ENCODE results near the gene PRELID1.

PRELID1 gene

DNA sequence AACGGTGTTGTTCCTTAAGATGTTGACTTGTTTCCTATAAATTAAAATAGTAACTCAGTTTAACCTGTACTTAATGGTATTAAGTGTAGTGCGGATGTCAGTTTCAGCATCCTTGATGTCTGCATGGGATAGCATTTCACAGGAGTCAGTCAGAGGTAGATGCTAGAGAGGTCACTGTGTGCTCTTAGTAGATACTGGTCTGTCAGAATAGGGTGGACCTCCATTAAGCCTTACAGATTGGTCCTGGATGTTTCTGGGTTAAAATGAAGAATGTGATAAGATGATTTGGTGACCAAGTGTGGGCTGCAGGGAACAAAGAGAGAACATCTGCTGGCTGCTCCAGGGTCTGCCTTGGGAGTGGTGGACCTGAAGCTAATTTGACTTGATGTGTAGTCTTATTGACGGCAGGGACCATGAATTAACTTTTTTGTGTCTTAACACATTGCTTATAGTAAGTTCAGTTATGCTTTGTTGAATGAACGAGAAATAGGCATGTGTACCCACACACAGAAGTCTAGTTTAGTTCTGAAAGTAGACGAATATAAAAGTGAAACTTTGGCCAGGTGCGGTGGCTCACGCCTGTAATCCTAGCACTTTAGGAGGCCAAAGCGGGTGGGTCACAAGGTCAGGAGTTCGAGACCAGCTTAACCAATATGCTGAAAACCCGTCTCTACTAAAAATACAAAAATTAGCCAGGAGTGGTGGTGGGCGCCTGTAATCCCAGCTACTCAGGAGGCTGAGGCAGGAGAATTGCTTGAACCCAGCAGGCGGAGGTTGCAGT, 12.6 kb upstream of the PRELID1 start:
- H3K4me3 ChIP-seq (ENCODE audit: low read length): peak overlapping the region; percentile 34; the same call in 1 of the 2 replicates
- TF ChIP-seq ZNF274 (IDR thresholded peaks at IDR 0.05; ENCODE audit: low read depth, low read length): no peak

DNA sequence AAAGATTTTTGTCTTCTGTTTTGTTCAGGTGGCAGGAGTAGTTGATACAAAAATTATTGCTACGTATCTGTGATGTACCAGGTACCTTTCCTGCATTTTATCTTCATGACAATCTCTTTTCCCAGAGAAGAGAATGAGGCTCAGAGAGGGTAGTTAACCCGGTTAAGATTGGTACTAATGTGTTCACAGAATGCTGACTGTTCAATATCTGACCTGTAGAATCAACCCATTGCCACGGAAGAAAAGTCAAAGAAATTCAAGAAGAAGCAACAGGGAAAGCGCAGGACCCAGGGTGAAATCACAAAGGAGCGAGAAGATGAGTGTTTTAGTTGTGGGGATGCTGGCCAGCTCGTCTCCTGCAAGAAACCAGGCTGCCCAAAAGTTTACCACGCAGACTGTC, 11.9 kb upstream of the PRELID1 start:
- no peak for TF ChIP-seq ZNF274 (IDR thresholded peaks at IDR 0.05; ENCODE audit: low read depth, low read length)
- H3K4me3 ChIP-seq (ENCODE audit: low read length): no peak overlapping the region

DNA sequence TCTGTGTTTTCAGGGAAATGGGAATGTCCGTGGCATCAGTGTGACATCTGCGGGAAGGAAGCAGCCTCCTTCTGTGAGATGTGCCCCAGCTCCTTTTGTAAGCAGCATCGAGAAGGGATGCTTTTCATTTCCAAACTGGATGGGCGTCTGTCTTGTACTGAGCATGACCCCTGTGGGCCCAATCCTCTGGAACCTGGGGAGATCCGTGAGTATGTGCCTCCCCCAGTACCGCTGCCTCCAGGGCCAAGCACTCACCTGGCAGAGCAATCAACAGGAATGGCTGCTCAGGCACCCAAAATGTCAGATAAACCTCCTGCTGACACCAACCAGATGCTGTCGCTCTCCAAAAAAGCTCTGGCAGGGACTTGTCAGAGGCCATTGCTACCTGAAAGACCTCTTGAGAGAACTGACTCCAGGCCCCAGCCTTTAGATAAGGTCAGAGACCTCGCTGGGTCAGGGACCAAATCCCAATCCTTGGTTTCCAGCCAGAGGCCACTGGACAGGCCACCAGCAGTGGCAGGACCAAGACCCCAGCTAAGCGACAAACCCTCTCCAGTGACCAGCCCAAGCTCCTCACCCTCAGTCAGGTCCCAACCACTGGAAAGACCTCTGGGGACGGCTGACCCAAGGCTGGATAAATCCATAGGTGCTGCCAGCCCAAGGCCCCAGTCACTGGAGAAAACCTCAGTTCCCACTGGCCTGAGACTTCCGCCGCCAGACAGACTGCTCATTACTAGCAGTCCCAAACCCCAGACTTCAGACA, 9.6 kb upstream of the PRELID1 start:
- H3K4me3 ChIP-seq (ENCODE audit: low read length): no peak overlapping the region
- no peak for TF ChIP-seq ZNF274 (IDR thresholded peaks at IDR 0.05; ENCODE audit: low read depth, low read length)

GRCh38 chr5:177294632-177295031, 9.0 kb upstream of the PRELID1 start:
- TF ChIP-seq ZNF274 (IDR thresholded peaks at IDR 0.05; ENCODE audit: low read depth, low read length): no peak
- H3K4me3 ChIP-seq (ENCODE audit: low read length): no peak overlapping the region

DNA sequence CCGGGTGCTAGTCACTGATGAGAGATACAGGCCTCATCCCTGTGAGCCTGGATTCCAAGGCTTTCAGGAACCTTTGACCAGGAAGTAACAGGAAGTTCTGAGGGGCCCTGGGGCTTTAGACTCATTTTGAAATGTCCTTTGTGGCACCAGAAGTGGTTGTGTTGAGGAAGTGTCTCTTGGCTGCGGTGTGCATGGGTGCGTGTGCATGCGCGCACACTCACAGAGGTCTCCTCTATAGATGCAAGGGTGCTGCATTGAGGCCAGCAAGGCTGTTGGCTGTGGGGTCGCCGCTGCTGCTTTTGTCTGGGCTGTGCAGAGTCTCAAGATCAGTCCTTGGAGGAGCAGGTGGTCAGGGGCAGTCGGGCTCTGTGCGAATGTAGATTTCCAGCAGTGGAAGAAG, 7.7 kb upstream of the PRELID1 start:
- TF ChIP-seq ZNF274 (IDR thresholded peaks at IDR 0.05; ENCODE audit: low read depth, low read length): no peak
- H3K4me3 ChIP-seq (ENCODE audit: low read length): no peak overlapping the region

- TF ChIP-seq ZNF274 (IDR thresholded peaks at IDR 0.05; ENCODE audit: low read depth, low read length): no peak
- no peak overlapping the region for H3K4me3 ChIP-seq (ENCODE audit: low read length)
Observed at GRCh38 chr5:177296581-177296980, 7.0 kb upstream of the PRELID1 start.

- no peak overlapping the region for H3K4me3 ChIP-seq (ENCODE audit: low read length)
- no peak for TF ChIP-seq ZNF274 (IDR thresholded peaks at IDR 0.05; ENCODE audit: low read depth, low read length)
Observed at GRCh38 chr5:177297922-177298321, 5.7 kb upstream of the PRELID1 start.

- no peak for TF ChIP-seq ZNF274 (IDR thresholded peaks at IDR 0.05; ENCODE audit: low read depth, low read length)
- H3K4me3 ChIP-seq (ENCODE audit: low read length): no peak overlapping the region
Observed at GRCh38 chr5:177299697-177300096, 3.9 kb upstream of the PRELID1 start.

- no peak overlapping the region; the same call in 1 of the 2 replicates for H3K4me3 ChIP-seq (ENCODE audit: low read length)
- TF ChIP-seq ZNF274 (IDR thresholded peaks at IDR 0.05; ENCODE audit: low read depth, low read length): no peak
Observed at GRCh38 chr5:177300236-177300880, 3.2 kb upstream of the PRELID1 start.

DNA sequence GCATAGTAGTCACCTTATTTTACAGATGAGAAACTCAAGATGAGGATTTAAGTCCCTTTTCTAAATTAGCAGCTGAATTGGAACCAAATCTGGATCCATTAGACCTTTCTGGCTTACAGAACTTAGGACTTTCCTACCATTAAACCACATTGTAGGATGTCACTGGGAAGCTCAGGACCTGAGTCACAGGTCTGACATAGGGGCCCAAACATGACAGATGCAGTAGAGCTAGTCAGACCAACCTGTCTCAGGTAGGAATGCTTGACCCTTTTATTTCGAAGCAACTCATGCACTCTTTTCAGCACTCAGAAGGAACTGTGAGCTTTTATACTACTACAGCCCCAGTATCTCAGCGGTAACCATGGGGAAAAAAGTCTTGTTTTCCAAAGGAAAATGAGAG, 2.6 kb upstream of the PRELID1 start:
- TF ChIP-seq ZNF274 (IDR thresholded peaks at IDR 0.05; ENCODE audit: low read depth, low read length): no peak
- no peak overlapping the region; the same call in 1 of the 2 replicates for H3K4me3 ChIP-seq (ENCODE audit: low read length)

DNA sequence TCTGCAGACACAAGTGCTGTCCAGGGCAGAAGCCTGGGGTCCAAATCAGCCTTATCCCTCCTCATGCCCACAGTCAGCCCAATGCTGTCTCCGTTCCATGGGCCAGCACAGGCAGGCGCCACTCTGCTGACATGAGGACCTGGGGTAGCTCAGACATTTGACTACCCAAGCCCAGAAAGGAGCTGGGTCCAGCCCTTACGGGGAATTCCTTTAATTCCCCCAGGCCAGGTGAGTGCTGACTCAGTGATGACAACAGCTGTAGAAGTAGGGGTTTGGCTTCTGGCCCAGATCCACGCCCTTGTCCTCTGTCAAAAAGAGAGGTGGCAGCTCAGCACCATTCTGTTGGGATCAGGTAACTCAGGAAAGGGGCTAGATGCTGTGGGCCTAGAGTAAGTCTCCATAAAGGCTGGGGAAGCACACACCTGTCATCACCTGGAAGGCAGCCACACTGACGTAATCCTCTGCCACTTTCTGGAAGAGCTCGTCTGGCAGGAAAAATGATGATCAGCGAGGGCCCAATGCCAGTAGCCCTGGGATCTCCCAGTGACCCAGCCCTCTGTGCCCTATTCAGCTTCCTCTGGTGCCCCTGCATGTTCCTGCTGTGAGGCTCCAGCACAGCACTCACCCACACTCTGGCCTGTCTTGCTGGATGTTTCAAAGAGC, 2.0 kb upstream of the PRELID1 start:
- no peak for TF ChIP-seq ZNF274 (IDR thresholded peaks at IDR 0.05; ENCODE audit: low read depth, low read length)
- H3K4me3 ChIP-seq (ENCODE audit: low read length): no peak overlapping the region; the same call in 1 of the 2 replicates

- H3K4me3 ChIP-seq (ENCODE audit: low read length): peak overlapping the region; percentile 73
- no peak for TF ChIP-seq ZNF274 (IDR thresholded peaks at IDR 0.05; ENCODE audit: low read depth, low read length)
Observed at GRCh38 chr5:177302354-177303110, 1.1 kb upstream of the PRELID1 start.

DNA sequence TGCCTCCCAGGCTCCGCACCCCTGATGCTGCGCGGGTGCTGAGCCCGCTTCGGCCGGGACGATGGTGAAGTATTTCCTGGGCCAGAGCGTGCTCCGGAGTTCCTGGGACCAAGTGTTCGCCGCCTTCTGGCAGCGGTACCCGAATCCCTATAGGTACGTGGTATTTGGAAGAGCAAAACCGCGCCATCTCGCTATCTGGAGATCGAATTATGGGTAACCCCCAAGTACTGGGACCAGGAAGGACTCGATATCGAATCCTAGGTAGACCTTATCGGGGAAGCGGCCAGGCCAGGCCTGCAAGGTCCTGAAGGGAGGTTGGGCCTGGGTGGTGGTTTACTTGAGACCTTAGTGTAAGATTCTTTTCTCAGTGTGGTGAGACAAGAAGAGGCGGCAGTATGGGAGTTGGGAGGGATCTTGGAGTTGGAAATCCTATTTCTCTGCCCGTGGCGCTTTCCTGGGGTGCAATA, 359 bp downstream of the PRELID1 start:
- H3K4me3 ChIP-seq (ENCODE audit: low read length): peak overlapping the region; percentile 73
- TF ChIP-seq ZNF274 (IDR thresholded peaks at IDR 0.05; ENCODE audit: low read depth, low read length): no peak

Data from GM08714 (cell line).